HEK293T (cell line): Measurements from ENCODE around the gene RHOU.

Source experiments
- LEF1 ChIP-seq: fragments of 450-650 bp; IDR thresholded peaks from 2 replicates; pipeline ENCODE4 v1.6.1; 2017; ENCODE audit warnings: mild to moderate bottlenecking, borderline replicate concordance
- SP1 ChIP-seq: fragments of 450-650 bp; IDR thresholded peaks from 2 replicates; pipeline ENCODE4 v1.6.1; 2017
- ZNF384 ChIP-seq: fragments of 450-650 bp; IDR thresholded peaks from 2 replicates; pipeline ENCODE4 v1.6.1; 2016

DNA sequence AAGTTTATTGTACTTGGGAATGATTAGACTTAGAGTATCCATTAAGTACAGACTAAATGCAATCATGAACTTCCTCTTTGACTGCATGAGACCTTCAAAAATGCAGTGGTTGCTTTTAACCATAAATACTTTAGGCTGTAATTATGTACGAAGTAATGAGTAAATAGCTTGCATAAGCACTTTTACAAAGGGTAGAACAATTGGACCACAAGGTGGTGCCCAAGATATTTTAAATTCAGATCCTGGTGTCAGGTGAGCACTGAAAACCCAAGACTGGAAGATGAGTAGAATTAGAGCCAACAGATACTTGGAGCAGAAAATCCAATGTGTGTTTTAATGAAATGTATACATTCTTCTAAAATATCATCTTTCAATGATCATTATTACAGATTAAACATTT lies 43.4 kb upstream of the RHOU start:
- TF ChIP-seq ZNF384 (no peak), LEF1 (no peak), SP1 (no peak)
